ENCODE results near the gene TUBB3.

GRCh38 chr16:89952551-89952950, 29.4 kb downstream of the TUBB3 start:
- TF ChIP-seq CTCF (IDR thresholded peaks at IDR 0.05): no peak
- no peak for TF ChIP-seq EP300 (IDR thresholded peaks at IDR 0.05)

Measured in gastroesophageal sphincter (tissue), 3 donors.